Neutrophil (primary cell): ENCODE data around the gene DGKA.
A peak's percentile ranks its signal among the peaks of the same experiment; 100 is the strongest.

Source experiments
- H3K27ac ChIP-seq: fragments of 200-600 bp; sonication (generic); 2 replicates; pipeline ENCODE4 v1.5.1; 2016; ENCODE audit warnings: mild to moderate bottlenecking, moderate library complexity
- H3K27me3 ChIP-seq: fragments of 200-600 bp; sonication (generic); 2 replicates; pipeline ENCODE4 v1.6.0; 2016; ENCODE audit warnings: mild to moderate bottlenecking
- H3K36me3 ChIP-seq: fragments of 200-600 bp; sonication (generic); 2 replicates; pipeline ENCODE4 v1.5.1; 2017
- H3K4me1 ChIP-seq, 2 experiments: fragments of 200-600 bp in 1 of 2; sonication (generic) in 1 of 2; 1 replicate in 1 of 2; 2 replicates in 1 of 2; pipeline versions ENCODE4 v1.5.1 to v1.6.1; 2013 to 2016; ENCODE audit warnings: low read depth in 1 of 2, low read length in 1 of 2, mild to moderate bottlenecking in 1 of 2, moderate library complexity in 1 of 2; ENCODE audit not compliant: control insufficient read depth in 1 of 2, insufficient read depth in 1 of 2
- H3K4me3 ChIP-seq, 2 experiments: fragments of 200-600 bp in 1 of 2; sonication (generic) in 1 of 2; 1 replicate in 1 of 2; 2 replicates in 1 of 2; pipeline ENCODE4 v1.5.1; 2013 to 2016; ENCODE audit warnings: low read depth in 1 of 2, low read length in 1 of 2, mild to moderate bottlenecking in 1 of 2, moderate library complexity in 1 of 2
- H3K9me3 ChIP-seq: fragments of 200-600 bp; sonication (generic); 2 replicates; pipeline ENCODE4 v1.5.1; 2016
- TF ChIP-seq, protein P1 (sequence below): fragments of 200-600 bp; sonication (generic); IDR thresholded peaks from 2 replicates; pipeline ENCODE4 v1.5.1; 2016; ENCODE audit warnings: antibody characterized with exemption

The DGKA gene

DNA sequence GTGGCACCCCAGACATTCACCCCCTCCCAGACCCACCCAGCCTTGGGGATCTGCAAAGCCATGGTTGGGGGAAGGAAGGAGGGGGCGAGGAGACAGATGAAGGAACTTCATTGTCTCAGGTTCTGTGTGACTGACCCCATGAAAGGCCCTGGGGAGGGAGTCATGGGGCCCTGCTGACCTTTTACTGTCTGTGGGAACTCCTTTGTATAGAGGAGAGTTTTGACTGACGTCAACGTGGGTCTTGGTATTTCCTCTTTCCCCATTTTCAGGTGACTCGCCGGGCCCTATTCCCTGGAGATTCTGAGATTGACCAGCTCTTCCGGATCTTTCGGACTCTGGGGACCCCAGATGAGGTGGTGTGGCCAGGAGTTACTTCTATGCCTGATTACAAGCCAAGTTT is 39.8 kb downstream of the DGKA start:
- Histone ChIP-seq H3K27ac (no peak overlapping the region), H3K4me3 (no peak overlapping the region), H3K27me3 (no peaks in the 10 kb centered on the region), H3K4me1 (peaks cover 35 to 48% of the 10 kb centered on the region in 2 experiments), H3K36me3 (no peaks in the 10 kb centered on the region), H3K9me3 (no peaks in the 10 kb centered on the region)
- TF ChIP-seq, protein P1, sequence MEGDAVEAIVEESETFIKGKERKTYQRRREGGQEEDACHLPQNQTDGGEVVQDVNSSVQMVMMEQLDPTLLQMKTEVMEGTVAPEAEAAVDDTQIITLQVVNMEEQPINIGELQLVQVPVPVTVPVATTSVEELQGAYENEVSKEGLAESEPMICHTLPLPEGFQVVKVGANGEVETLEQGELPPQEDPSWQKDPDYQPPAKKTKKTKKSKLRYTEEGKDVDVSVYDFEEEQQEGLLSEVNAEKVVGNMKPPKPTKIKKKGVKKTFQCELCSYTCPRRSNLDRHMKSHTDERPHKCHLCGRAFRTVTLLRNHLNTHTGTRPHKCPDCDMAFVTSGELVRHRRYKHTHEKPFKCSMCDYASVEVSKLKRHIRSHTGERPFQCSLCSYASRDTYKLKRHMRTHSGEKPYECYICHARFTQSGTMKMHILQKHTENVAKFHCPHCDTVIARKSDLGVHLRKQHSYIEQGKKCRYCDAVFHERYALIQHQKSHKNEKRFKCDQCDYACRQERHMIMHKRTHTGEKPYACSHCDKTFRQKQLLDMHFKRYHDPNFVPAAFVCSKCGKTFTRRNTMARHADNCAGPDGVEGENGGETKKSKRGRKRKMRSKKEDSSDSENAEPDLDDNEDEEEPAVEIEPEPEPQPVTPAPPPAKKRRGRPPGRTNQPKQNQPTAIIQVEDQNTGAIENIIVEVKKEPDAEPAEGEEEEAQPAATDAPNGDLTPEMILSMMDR, result no peak

DNA sequence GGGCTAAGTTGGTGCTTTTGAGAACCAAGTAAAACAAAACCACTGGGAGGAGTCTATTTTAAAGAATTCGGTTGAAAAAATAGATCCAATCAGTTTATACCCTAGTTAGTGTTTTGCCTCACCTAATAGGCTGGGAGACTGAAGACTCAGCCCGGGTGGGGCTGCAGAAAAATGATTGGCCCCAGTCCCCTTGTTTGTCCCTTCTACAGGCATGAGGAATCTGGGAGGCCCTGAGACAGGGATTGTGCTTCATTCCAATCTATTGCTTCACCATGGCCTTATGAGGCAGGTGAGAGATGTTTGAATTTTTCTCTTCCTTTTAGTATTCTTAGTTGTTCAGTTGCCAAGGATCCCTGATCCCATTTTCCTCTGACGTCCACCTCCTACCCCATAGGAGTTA is 41.1 kb downstream of the DGKA start:
- Histone ChIP-seq H3K4me1 (peaks cover 38 to 49% of the 10 kb centered on the region in 2 experiments), H3K27ac (peak overlapping the region; percentile 91), H3K36me3 (no peaks in the 10 kb centered on the region), H3K27me3 (no peaks in the 10 kb centered on the region), H3K4me3 (no peak overlapping the region), H3K9me3 (no peaks in the 10 kb centered on the region)
- TF ChIP-seq, protein P1, result no peak

DNA sequence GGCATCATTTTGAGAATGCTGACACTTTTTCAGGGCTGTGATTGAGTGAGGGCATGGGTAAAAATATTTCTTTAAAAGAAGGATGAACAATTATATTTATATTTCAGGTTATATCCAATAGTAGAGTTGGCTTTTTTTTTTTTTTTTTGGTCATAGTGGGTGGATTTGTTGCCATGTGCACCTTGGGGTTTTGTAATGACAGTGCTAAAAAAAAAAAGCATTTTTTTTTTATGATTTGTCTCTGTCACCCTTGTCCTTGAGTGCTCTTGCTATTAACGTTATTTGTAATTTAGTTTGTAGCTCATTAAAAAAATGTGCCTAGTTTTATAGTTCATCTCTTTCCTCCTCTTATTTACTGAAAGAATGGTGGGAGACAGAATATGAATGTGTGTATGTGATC is 41.5 kb downstream of the DGKA start:
- TF ChIP-seq, protein P1, result no peak
- Histone ChIP-seq H3K27me3 (no peaks in the 10 kb centered on the region), H3K36me3 (no peaks in the 10 kb centered on the region), H3K4me1 (peaks cover 39 to 49% of the 10 kb centered on the region in 2 experiments), H3K27ac (peak overlapping the region; percentile 91), H3K4me3 (peak overlapping the region; percentile 70 to 96), H3K9me3 (no peaks in the 10 kb centered on the region)

DNA sequence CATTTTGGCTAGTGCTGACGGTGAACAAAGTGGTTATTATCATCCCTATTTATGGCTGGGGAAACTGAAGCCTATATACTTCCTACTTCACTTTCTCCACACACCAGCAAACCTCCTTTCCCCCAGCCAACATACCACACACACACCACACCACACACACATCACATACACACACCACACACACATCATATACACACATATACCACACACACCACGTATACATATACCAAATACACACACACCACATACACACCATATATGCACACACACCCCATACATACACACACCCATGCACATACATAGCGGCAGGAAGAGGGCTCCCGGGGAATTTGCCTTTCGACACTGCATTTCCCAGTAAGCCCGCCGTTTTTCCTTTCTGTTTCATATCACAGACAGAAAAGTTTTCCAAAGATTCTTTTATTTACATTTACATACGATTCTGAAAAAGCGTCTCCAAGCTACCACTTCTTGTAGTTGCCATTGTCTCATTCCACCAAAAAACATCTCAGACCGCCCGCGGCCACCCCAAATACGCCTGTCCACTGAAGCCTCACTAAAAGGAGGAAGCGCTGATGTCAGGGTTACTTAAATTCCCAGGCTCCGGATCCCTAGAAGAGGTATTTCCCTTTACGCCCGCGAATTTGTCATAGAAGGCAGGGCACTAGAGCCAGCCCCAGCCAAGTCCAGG is 42.1 kb downstream of the DGKA start:
- no peaks in the 10 kb centered on the region for H3K36me3 ChIP-seq
- H3K4me1 ChIP-seq, result peaks cover 45 to 49% of the 10 kb centered on the region in 2 experiments
- H3K27me3 ChIP-seq, result no peaks in the 10 kb centered on the region
- H3K9me3 ChIP-seq, result no peaks in the 10 kb centered on the region
- H3K4me3 ChIP-seq, result peak overlapping the region; percentile 70 to 96
- H3K27ac ChIP-seq, result peak overlapping the region; percentile 91
- TF ChIP-seq, protein P1, result no peak

DNA sequence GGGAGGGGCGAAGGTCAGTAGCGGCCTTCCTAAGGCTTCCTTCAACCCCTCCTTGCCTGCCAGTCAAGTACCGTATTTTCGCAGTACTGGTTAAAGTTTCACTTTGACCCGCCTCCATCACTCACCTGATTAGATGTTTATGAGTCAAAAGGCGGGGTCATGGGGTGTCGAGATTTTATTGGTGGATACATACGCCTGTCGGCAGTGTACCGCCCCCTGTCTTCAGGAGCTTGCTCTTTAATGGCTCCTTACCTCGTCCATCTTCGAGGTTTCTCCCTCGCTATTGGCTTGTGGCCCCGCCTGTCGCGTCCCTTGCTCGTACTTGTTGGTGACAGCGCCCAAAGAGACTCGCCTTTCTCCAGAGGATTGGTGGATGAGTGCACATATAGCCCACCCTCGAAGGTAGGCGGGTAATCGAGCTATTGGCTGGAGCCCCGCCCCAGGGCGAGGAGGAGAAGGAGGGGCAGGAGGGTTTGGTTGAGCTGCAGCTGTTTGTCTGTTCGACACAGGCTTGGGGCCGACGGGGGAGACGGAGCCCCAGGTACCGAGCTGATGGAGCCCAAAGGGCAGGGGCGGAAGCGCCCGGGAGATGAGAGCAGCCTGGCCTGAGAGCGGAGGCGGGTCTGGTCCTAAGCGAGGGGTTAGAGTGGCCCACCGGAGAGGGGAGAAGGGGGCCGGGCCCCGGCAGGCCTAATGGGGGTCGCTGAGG is 42.8 kb downstream of the DGKA start, which contains the start of gene RAB5B:
TSS of gene RAB5B (plus strand) at position 480 of the 709 bp plus-strand sequence. CDS start 12,883 bp downstream, outside the sequence.
- Histone ChIP-seq H3K27me3 (no peaks in the 10 kb centered on the region), H3K4me3 (peak within 1 kb of the TSS; percentile 78 to 96), H3K36me3 (no peaks in the 10 kb centered on the region), H3K27ac (peak within 1 kb of the TSS; percentile 91), H3K9me3 (no peaks in the 10 kb centered on the region), H3K4me1 (peaks cover 52 to 55% of the 10 kb centered on the region in 2 experiments)
- TF ChIP-seq, protein P1, result peak; percentile 24
